HCT116 (cell line): ENCODE measurements around the gene JAGN1. TPM values are rescaled to one million over a fixed set of nuclear protein-coding genes. Genes with fewer than 3 reads are reported as not detected.

Experiments used
- ATAC-seq: fragments of 200-7000 bp; cut with Tn5 transposase; 2 replicates; pipeline ENCODE4 v1.9.1; 2020; ENCODE audit warnings: mild to moderate bottlenecking, moderate library complexity
- BruUV-seq: library from RNA; stranded (reverse); fragments of 400-500 nt; replicated peaks from 2 replicates; lab custom pipeline; 2021; lab: Mats Ljungman, UMichigan
- CTCF ChIA-PET: fragments of 300-600 bp; sonication (Branson Sonifier 250); formaldehyde crosslinking; loops from one replicate; lab custom pipeline; 2021; ENCODE audit warnings: antibody characterized with exemption; lab: Charles Lee
- POLR2A ChIA-PET: fragments of 300-600, 350-600 bp; sonication (Branson Sonifier 250); formaldehyde crosslinking; loops from one replicate; lab custom pipeline; 2021; ENCODE audit warnings: antibody characterized with exemption; lab: Charles Lee
- RAD21 ChIA-PET, 2 experiments: fragments of 300-600 bp; sonication (Branson Sonifier 250); formaldehyde crosslinking; loops; one replicate each; lab custom pipeline; 2023; ENCODE audit warnings: low total read pairs in 2 of 2; ENCODE audit not compliant: uncharacterized antibody in 2 of 2, unreplicated experiment in 2 of 2, low non-redundant PET in 1 of 2; lab: Charles Lee
- DNase-seq: peaks from one replicate; pipeline ENCODE4 v3.0.0-alpha.2; 2010; ENCODE audit warnings: low read depth, low spot score
- H2AFZ ChIP-seq: fragments of 200-600 bp; shearing (Covaris generic), sonication (generic); 2 replicates; pipeline ENCODE4 v1.6.1; 2017; ENCODE audit warnings: low read depth, mixed run types, mixed read lengths, antibody characterized with exemption, low read length; ENCODE audit not compliant: poor library complexity, severe bottlenecking
- H3K27ac ChIP-seq: 2 replicates; pipeline ENCODE4 v1.5.1; 2012; ENCODE audit warnings: low read depth, low read length
- H3K27me3 ChIP-seq: fragments of 200-600 bp; sonication (generic); 2 replicates; pipeline ENCODE4 v1.6.1; 2016; ENCODE audit warnings: mixed run types, low read length, mixed read lengths; ENCODE audit not compliant: insufficient read depth
- H3K36me3 ChIP-seq, 2 experiments: fragments of 200-500 bp in 1 of 2; fragments of 200-600 bp in 1 of 2; sonication (Bioruptor generic) in 1 of 2; sonication (generic) in 1 of 2; 2 replicates each; pipeline versions ENCODE4 v1.5.1 to v1.6.1; 2014 to 2016; ENCODE audit warnings: low read length in 2 of 2, inconsistent platforms in 1 of 2, mixed read lengths in 1 of 2, mixed run types in 1 of 2; ENCODE audit not compliant: insufficient read depth in 2 of 2, control insufficient read depth in 1 of 2
- H3K4me1 ChIP-seq, 2 experiments: fragments of 200-600 bp in 1 of 2; sonication (generic) in 1 of 2; 2 replicates each; pipeline versions ENCODE4 v1.5.1 to v1.6.1; 2012 to 2017; ENCODE audit warnings: low read length in 2 of 2, inconsistent platforms in 1 of 2, mild to moderate bottlenecking in 1 of 2, mixed read lengths in 1 of 2, mixed run types in 1 of 2, moderate library complexity in 1 of 2; ENCODE audit not compliant: insufficient read depth in 2 of 2, control insufficient read depth in 1 of 2
- H3K4me2 ChIP-seq: fragments of 200-600 bp; sonication (generic); 2 replicates; pipeline ENCODE4 v1.6.1; 2017; ENCODE audit warnings: mixed run types, low read length, mixed read lengths
- H3K4me3 ChIP-seq, 2 experiments: fragments of 200-600 bp in 1 of 2; sonication (generic) in 1 of 2; replicated peaks in 1 of 2; 2 replicates each; pipeline ENCODE4 v1.5.1; 2011 to 2016; ENCODE audit warnings: low read length in 2 of 2, control low read depth in 1 of 2, low read depth in 1 of 2, mild to moderate bottlenecking in 1 of 2, mixed read lengths in 1 of 2, mixed run types in 1 of 2
- H3K79me2 ChIP-seq: fragments of 200-600 bp; sonication (generic); 2 replicates; pipeline ENCODE4 v1.6.1; 2017; ENCODE audit warnings: mild to moderate bottlenecking, mixed run types, low read length, moderate library complexity, mixed read lengths; ENCODE audit not compliant: insufficient read depth
- H3K9ac ChIP-seq: fragments of 200-600 bp; sonication (generic); 2 replicates; pipeline ENCODE4 v1.6.1; 2016; ENCODE audit warnings: low read length, mixed read lengths
- H3K9me2 ChIP-seq: fragments of 200-600 bp; sonication (generic), shearing (Covaris generic); 2 replicates; pipeline ENCODE4 v1.6.1; 2017; ENCODE audit warnings: mixed run types, mild to moderate bottlenecking, moderate library complexity; ENCODE audit not compliant: insufficient read depth
- H3K9me3 ChIP-seq, 2 experiments: fragments of 200-500 bp in 1 of 2; fragments of 200-600 bp in 1 of 2; sonication (Bioruptor generic) in 1 of 2; sonication (generic) in 1 of 2; 2 replicates each; pipeline ENCODE4 v1.6.1; 2014 to 2017; ENCODE audit warnings: low read length in 2 of 2, mixed read lengths in 2 of 2, inconsistent platforms in 1 of 2, low read depth in 1 of 2, mild to moderate bottlenecking in 1 of 2, mixed run types in 1 of 2, moderate library complexity in 1 of 2; ENCODE audit not compliant: control insufficient read depth in 1 of 2, insufficient read depth in 1 of 2
- H4K20me1 ChIP-seq: fragments of 200-600 bp; sonication (generic), shearing (Covaris generic); 2 replicates; pipeline ENCODE4 v1.6.1; 2017; ENCODE audit warnings: mixed run types, mild to moderate bottlenecking, moderate library complexity; ENCODE audit not compliant: insufficient read depth
- ATF3 ChIP-seq: IDR thresholded peaks from 2 replicates; pipeline ENCODE4 v1.6.1; 2012
- CBX3 ChIP-seq: IDR thresholded peaks from 2 replicates; pipeline ENCODE4 v1.6.1; 2012; ENCODE audit warnings: low read depth
- EGR1 ChIP-seq: IDR thresholded peaks from 2 replicates; pipeline ENCODE4 v1.6.1; 2012; ENCODE audit warnings: low read depth
- ELF1 ChIP-seq: IDR thresholded peaks from 2 replicates; pipeline ENCODE4 v1.6.1; 2012; ENCODE audit warnings: low read depth, borderline replicate concordance
- EZH2 ChIP-seq: fragments of 200-600 bp; sonication (generic); IDR thresholded peaks from 2 replicates; pipeline ENCODE4 v1.6.1; 2017; ENCODE audit warnings: antibody characterized with exemption, mixed run types
- EZH2phosphoT487 ChIP-seq: fragments of 200-600 bp; IDR thresholded peaks from 2 replicates; pipeline ENCODE4 v1.6.1; 2018; ENCODE audit warnings: antibody characterized with exemption, borderline replicate concordance
- JUND ChIP-seq: IDR thresholded peaks from 2 replicates; pipeline ENCODE4 v1.6.1; 2012
- MAX ChIP-seq: IDR thresholded peaks from 2 replicates; pipeline ENCODE4 v1.6.1; 2012
- POLR2A ChIP-seq: IDR thresholded peaks from 2 replicates; pipeline ENCODE4 v1.7.0; 2011; ENCODE audit warnings: borderline replicate concordance; ENCODE audit not compliant: insufficient read depth, insufficient read length; ENCODE audit errors: extremely low read depth
- RAD21 ChIP-seq: IDR thresholded peaks from 2 replicates; pipeline ENCODE4 v1.6.1; 2012; ENCODE audit warnings: low read depth, mild to moderate bottlenecking
- REST ChIP-seq: IDR thresholded peaks from 2 replicates; pipeline ENCODE4 v1.6.1; 2012; ENCODE audit warnings: low read depth
- SP1 ChIP-seq: IDR thresholded peaks from 2 replicates; pipeline ENCODE4 v1.6.1; 2012; ENCODE audit warnings: low read depth
- SRF ChIP-seq: IDR thresholded peaks from 2 replicates; pipeline ENCODE4 v1.6.1; 2012; ENCODE audit warnings: low read depth
- TCF7L2 ChIP-seq: IDR thresholded peaks from 2 replicates; pipeline ENCODE4 v1.7.0; 2011; ENCODE audit warnings: borderline replicate concordance, inconsistent platforms; ENCODE audit not compliant: insufficient read depth, insufficient read length; ENCODE audit errors: extremely low read depth
- YY1 ChIP-seq: IDR thresholded peaks from 2 replicates; pipeline ENCODE4 v1.6.1; 2011; ENCODE audit warnings: low read length, low read depth, moderate library complexity, mild to moderate bottlenecking; ENCODE audit not compliant: insufficient replicate concordance; ENCODE audit errors: extremely low read depth
- ZNF274 ChIP-seq: fragments of 200-500 bp; sonication (Bioruptor generic); IDR thresholded peaks from 2 replicates; pipeline ENCODE4 v1.6.1; 2014; ENCODE audit warnings: mild to moderate bottlenecking, low read depth, low read length, inconsistent platforms
- intact Hi-C: fragments of 100-400 bp; cut with micrococcal nuclease; formaldehyde crosslinking; loops from 2 replicates; pipeline ENCODE4 v1.10.0; 2022
- total RNA-seq: library from RNA; stranded (reverse); gene quantifications from one replicate; pipeline ENCODE4 v1.2.1, GENCODE V29; 2021; ENCODE audit not compliant: unreplicated experiment

Gene JAGN1
- total RNA-seq, 1 experiment from 2014 or later, result 33.4 TPM

GRCh38 chr3:9890249-9891071, at the start of gene JAGN1 (continued):
- TF ChIP-seq MAX (peak; percentile 66), ZNF274 (no peak), ELF1 (no peak; the same call in 1 of the 2 replicates), YY1 (no peak), POLR2A (peak; percentile 75), JUND (no peak)

- Histone ChIP-seq H2AFZ (no peak overlapping the region), H3K36me3 (peaks cover 9 to 17% of the 10 kb centered on the region in 2 experiments; a peak in 3 of 4 replicates), H3K79me2 (peaks cover 7% of the 10 kb centered on the region; the same call in 1 of the 2 replicates), H3K4me2 (no peak overlapping the region), H3K4me1 (peaks cover 0 to 15% of the 10 kb centered on the region in 2 experiments; a peak in 1 of 4 replicates), H4K20me1 (no peaks in the 10 kb centered on the region), H3K27ac (no peak overlapping the region), H3K9me2 (no peaks in the 10 kb centered on the region), H3K4me3 (no peak overlapping the region)
- no TSS peak for BruUV-seq
- ChIA-PET RAD21 (interaction anchor here in 1 of 2 experiments (1.5 kb wide), 1 partner anchor 105 kb away, joined by 4 read pairs; no protein-coding TSS in a partner anchor), POLR2A (no interaction called here), CTCF (interaction anchor here (1.1 kb wide), 1 partner anchor 105 kb away, joined by 4 read pairs; no protein-coding TSS in a partner anchor)
- ATAC-seq, result no peak
- intact Hi-C loops, result loop anchor here (5.0 kb wide), 1 partner anchor 91 kb away; the partner anchor contains the start of gene CRELD1
- DNase-seq, result no peak
- TF ChIP-seq CBX3, result no peak
- TF ChIP-seq EGR1, result no peak
- no peak for TF ChIP-seq SP1
- no peak for TF ChIP-seq EZH2
- TF ChIP-seq ATF3, result no peak
- no peak for TF ChIP-seq MAX
- TF ChIP-seq POLR2A, result no peak
- TF ChIP-seq TCF7L2, result no peak
- TF ChIP-seq JUND, result no peak
- no peak for TF ChIP-seq EZH2phosphoT487
- no peak for TF ChIP-seq RAD21
- TF ChIP-seq ELF1, result no peak
- no peak for TF ChIP-seq REST
- TF ChIP-seq SRF, result no peak
- TF ChIP-seq, all 23 proteins: peak for 0
- no peaks in the 10 kb centered on the region for H3K27me3 ChIP-seq
- no peak overlapping the region for H3K9ac ChIP-seq
- H3K9me3 ChIP-seq, result no peaks in the 10 kb centered on the region
These were observed 49.4 kb upstream of the JAGN1 start for GRCh38 chr3:9841015-9841414.
